Cerebellar cortex (tissue), 1 donor: ENCODE measurements around the gene BCL2L11.
"Not testable (repeated sequence)": the region's sequence is repeated elsewhere in the genome, so short reads cannot be mapped to it uniquely, and the experiment has no call there.

Source experiments
- DNase-seq: peaks from one replicate; pipeline ENCODE4 v3.0.0-alpha.2; 2015; ENCODE audit warnings: low spot score

The BCL2L11 gene, protein sequence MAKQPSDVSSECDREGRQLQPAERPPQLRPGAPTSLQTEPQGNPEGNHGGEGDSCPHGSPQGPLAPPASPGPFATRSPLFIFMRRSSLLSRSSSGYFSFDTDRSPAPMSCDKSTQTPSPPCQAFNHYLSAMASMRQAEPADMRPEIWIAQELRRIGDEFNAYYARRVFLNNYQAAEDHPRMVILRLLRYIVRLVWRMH

DNA sequence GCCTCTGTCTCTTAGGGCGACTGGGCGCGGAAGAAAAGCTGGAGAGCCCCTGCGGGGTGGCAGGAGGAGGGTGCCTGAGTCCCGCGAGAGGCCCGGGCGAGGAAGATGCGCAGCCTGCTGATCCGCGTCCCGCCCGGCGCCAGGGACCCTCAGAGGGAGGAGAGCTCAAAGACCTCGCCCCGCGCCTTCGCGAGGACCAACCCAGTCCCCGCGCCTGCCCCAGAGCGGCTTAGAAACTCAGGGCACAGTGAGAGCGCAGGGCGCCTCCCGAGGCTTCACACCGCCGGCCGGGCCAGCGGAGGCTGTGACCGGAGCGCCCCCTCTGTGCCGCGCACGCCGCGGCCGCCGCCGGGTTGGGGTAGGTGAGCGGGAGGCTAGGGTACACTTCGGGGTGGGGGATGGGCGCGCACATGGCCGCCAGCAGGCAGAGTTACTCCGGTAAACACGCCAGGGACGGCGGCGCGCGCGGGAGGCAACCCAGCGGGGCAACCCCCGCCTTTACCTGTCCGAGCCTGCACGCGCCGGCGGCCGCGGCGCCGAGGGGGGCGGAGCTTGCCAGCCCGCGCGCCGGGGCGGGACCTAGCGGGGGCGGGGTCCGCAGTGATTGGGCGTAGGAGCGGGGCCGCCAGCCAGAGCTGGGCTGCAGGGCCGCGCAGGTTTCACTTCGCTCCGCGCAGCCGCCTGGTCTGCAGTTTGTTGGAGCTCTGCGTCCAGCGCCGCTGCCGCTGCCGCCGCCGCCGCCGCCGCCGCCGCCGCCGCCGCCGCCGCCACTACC, at the start of gene BCL2L11:
Gene BCL2L11 (plus strand): TSS at position 662 of the 775 bp plus-strand sequence. CDS start 2,832 bp downstream, outside the sequence.
- DNase-seq, result peak; percentile 75

DNA sequence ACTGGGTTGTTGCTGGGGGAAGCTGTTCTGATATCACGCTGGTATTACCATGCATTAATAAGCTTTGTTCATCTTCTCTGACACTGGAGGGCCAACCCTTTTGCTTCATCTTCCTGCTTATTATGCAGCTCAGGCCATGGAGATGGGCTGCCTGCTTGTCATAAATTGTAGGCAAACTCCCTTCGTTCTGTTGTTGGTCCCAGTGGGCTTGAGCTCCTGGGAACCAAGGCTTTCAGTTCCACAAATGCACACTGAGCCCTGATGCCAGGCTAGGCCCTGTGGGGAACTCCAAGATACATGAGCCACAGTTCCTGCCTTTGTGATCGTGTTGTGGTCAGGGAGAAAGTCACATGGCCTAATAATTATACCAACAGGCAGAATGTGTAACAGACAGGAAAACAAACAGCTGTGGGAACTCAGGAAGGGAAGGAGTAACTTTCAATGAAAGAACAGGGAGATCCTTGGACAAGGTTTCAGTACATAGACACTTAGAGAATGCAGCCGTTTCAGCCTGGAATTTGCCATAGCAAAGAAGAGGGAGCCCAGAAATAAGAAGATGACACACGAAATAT, 49.0 kb upstream of the BCL2L11 start:
- DNase-seq, result no peak

GRCh38 chr2:111072220-111072871, 48.4 kb upstream of the BCL2L11 start:
- no peak for DNase-seq

GRCh38 chr2:111082659-111083058, 38.1 kb upstream of the BCL2L11 start:
- not testable (repeated sequence) for DNase-seq

DNA sequence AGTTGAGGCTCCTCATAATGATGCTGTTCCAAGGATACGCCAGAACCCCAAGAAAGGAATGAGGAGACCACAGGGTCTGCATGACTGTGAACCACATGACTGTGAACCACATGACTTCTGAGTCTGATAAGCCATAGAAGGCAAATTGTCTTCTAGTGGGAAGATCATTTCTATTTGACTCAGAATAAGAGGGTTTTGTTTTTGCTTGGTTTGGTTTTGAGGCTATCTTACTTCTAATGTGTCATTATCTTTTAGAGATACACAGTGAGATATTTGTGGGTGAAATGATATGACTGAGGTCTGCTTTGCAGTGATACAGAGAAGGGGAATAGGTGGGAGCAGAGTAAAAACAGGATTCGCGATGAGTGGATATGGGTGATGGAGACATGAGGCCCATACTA, 28.9 kb upstream of the BCL2L11 start:
- DNase-seq, result no peak

DNA sequence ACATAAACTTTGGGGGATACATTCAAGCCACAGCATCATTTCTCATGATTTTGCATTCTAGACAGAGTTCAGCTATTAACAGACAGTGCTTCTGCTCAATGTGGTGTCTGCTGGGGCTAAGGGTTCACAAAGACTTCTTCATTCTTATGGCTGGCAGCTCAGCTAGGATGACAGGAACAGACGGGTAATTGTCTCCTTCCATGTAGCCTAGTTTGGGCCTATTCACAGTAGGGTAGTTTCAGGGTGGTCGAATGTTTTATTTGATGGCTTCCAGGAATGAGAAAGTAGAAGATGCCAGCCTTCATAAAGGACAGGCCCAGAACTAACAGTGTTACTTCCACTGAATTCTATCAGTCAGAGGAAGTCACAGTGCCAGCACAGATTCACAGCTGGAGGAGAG, 26.0 kb upstream of the BCL2L11 start:
- DNase-seq, result no peak

- DNase-seq, result no peak
These were observed 25.3 kb upstream of the BCL2L11 start for GRCh38 chr2:111095434-111095833.

DNA sequence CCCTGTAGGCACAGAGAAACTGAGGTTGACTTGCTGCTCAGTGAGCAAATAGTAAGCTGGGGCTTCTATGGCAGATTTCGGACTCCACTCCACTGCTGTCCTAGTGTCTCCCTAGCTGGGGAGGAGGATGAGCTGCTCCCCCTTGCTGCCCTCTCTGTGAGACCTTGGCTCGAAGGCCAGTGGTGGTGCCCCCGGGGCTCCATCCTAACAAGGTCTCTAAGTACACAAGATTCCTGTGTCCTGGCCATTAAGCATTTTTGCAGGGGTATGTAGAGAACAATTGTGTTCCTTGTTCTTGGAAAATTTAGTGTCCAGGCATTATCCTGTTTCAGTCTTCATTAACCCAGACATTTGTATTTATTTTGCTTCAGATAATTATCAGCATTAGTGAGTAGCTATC, 21.3 kb upstream of the BCL2L11 start:
- DNase-seq, result no peak

DNA sequence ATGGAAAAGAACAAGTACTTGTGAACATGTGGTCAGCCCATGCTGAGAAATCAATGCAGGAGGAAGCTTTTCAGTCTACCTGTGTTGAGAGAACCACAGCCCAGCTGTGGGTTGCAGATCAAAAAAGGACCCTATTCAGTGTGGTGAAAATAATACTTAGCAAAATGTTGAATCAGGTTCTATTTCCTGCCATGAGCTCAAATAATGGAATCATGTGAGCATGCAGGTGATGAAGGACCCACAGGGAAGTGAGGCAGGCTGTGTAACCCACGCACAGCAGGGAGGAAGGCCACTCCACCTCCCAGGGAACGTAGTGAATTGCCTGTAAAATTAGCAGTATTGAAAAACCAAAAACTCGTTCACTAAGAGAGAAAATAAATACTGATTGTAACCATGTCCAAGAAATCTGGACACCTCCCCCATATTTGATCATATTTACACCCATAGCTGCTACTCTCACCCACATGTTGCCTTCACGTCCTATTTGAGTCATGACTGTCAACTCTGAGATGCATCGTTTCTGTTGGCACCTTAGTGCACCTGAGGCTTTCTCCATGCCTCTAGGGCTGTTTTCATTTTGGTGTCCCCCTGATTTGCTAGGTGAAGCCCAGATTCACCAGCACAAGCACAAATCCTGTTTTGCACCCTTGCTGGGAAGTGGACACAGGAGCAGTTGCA, 20.5 kb upstream of the BCL2L11 start:
- no peak for DNase-seq

DNA sequence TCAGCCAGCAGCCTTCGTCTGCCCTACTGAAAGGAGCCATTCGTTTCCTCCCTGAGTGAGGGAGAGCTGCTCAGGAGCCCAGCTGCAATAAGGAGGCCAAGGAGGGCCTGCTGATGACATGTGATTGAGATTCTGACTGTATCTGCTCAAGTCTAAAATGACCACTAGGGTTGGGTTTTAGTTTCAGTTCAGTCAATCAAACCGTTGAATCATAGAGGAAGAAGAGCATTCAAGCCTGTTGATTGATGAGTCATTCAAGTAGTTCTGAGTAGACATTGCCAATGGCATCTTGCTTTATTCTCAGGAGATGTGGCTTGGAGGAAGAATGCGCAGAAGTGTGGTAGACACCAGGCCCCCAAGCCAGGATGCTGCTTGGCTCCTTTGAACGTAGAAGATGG, 19.9 kb upstream of the BCL2L11 start:
- no peak for DNase-seq

DNA sequence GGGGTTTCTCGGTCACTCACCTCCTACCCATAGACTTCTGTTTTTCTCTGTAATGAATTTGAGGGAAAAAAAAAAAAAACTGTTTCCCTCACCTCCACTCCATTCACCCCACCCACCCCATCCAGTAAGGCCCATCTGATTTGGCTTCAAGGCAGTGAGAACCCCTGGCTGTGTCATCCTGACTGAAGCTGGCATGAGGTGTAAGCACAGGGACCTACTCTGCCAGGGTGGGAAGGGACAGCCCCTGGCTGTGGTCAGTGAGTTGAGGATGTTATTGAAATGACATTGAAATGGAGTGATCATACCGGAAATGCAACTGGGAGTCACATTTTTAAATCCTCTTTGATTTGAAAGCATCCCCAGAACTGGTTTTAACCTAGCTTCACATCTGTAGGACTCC, 19.1 kb upstream of the BCL2L11 start:
- DNase-seq, result no peak

- DNase-seq, result no peak
These were observed 18.5 kb upstream of the BCL2L11 start for GRCh38 chr2:111102216-111102615.

- no peak for DNase-seq
These were observed 14.8 kb upstream of the BCL2L11 start for GRCh38 chr2:111105926-111106325.

DNA sequence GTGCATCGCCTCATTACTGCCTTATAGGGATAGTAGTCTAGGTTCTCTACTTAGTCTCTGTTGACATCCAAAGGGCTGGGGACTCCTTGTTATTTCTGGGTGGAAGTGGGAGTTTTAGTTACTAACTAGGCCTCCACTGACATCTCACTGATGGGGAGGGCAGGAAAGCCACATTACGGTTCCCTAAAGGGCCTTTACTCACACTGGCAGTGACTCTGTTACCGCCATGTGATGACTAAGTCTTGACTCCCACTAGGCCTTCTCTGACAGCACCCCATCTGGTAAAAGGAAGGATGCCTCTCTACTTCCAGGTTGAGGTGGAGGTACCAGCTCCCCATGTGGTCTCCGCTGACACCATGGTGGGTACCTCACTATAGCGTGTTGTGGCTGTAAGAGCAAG, 14.0 kb upstream of the BCL2L11 start:
- no peak for DNase-seq

- DNase-seq, result no peak
These were observed 11.9 kb upstream of the BCL2L11 start for GRCh38 chr2:111108745-111109271.

DNA sequence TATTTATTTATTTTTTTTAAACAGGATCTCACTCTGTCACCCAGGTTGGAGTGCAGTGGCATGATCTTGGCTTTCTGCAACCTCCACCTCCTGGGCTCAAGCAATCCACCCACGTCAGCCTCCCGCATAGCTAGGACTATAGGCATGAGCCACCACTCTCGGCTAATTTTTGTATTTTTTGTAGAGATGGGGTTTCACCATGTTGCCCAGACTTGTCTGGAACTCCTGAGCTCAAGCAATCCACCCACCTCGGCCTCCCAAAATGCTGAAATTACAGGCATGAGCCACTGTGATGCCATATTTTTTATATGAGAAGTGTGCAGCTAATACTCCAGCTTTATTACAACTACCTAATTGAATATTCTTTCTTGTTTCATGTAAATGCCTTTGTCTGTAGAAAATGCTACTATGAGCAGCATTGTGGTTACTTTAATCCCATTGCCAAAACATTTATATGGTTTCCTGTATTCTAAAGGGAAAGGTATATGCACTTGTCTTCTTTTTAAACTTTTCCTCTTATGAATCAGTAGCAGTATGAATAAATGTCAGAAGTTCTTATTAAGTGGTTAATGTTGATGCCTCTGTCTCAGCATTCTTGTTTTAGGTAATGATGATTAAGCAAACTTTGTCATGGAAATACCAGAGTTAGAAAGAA, 9.5 kb upstream of the BCL2L11 start:
- no peak for DNase-seq

GRCh38 chr2:111113838-111114237, 6.9 kb upstream of the BCL2L11 start:
- DNase-seq, result no peak

DNA sequence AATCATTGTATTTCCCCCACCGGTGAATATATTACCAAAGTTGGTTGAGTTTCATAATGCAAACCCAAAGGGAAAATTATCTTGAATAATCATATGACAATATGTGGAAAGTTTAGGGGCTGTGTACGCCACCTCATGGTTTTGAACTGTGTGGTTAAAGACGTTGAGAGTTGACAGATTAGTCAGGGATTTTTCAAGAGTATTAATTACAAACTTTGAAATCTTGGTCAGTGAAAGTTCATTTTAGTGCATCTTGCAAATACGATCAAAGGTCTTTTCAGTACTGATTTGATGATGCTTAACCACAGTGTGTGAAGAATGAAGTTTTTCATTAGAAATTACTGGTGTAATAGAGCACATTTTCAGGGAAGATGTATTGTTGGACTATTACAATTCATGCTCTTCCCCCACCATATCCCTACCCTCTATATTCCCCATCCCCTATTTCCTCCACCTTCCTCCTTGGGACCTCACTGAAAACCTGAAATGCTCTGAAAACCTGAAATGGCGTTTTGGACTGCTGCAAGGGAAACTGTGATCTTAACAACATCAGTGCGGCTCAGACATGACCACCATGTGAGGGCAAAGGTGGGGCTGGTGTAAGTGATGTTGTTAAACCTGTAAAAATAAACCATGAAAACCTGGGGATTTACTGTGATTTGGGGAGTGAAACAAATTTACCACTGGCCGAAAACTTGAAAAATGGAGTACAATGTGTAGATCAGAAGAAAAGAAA, 4.5 kb upstream of the BCL2L11 start:
- no peak for DNase-seq

- DNase-seq, result peak; percentile 72
These were observed 3.7 kb upstream of the BCL2L11 start for GRCh38 chr2:111116843-111117597.
